ENCODE data around the gene MNAT1.
"Not testable (repeated sequence)": the region's sequence is repeated elsewhere in the genome, so short reads cannot be mapped to it uniquely, and the experiment has no call there.

The MNAT1 gene

GRCh38 chr14:60736494-60736893 is 1.9 kb downstream of the MNAT1 start:
- DNase-seq: no peak

- no peak for DNase-seq
These were observed 4.4 kb downstream of the MNAT1 start for GRCh38 chr14:60738843-60739508.

GRCh38 chr14:60744566-60744965 is 10.0 kb downstream of the MNAT1 start:
- DNase-seq: no peak

GRCh38 chr14:60753264-60754119 is 18.9 kb downstream of the MNAT1 start:
- DNase-seq: no peak

GRCh38 chr14:60756847-60757246 is 22.3 kb downstream of the MNAT1 start:
- no peak for DNase-seq

GRCh38 chr14:60757567-60758002 is 23.0 kb downstream of the MNAT1 start:
- DNase-seq: no peak

GRCh38 chr14:60758885-60759284 is 24.3 kb downstream of the MNAT1 start:
- no peak for DNase-seq

- no peak for DNase-seq
These were observed 25.6 kb downstream of the MNAT1 start for GRCh38 chr14:60760209-60760608.

- DNase-seq: no peak
These were observed 26.2 kb downstream of the MNAT1 start for GRCh38 chr14:60760644-60761364.

GRCh38 chr14:60768602-60769001 is 34.0 kb downstream of the MNAT1 start:
- no peak for DNase-seq

GRCh38 chr14:60771117-60771516 is 36.6 kb downstream of the MNAT1 start:
- no peak for DNase-seq

- no peak for DNase-seq
These were observed 39.0 kb downstream of the MNAT1 start for GRCh38 chr14:60773558-60773957.

GRCh38 chr14:60775296-60775695 is 40.7 kb downstream of the MNAT1 start:
- no peak for DNase-seq

- peak in 3 of 58 donors; percentile 0 to 17 (median 4) for DNase-seq
These were observed 43.5 kb downstream of the MNAT1 start for GRCh38 chr14:60777856-60778578.

- not testable (repeated sequence) for DNase-seq
These were observed 45.4 kb downstream of the MNAT1 start for GRCh38 chr14:60779745-60780514.

- DNase-seq: not testable (repeated sequence)
These were observed 46.0 kb downstream of the MNAT1 start for GRCh38 chr14:60780558-60780957.

GRCh38 chr14:60786905-60787304 is 52.3 kb downstream of the MNAT1 start:
- no peak for DNase-seq

GRCh38 chr14:60789656-60790055 is 55.1 kb downstream of the MNAT1 start:
- DNase-seq: no peak

GRCh38 chr14:60790850-60791249 is 56.3 kb downstream of the MNAT1 start:
- DNase-seq: no peak

GRCh38 chr14:60796434-60796833 is 61.9 kb downstream of the MNAT1 start:
- no peak for DNase-seq

GRCh38 chr14:60800409-60800808 is 65.8 kb downstream of the MNAT1 start:
- no peak for DNase-seq
